DOHH2 (cell line): Measurements from ENCODE around the gene CHCHD6.

Experiments
- EZH2phosphoT487 ChIP-seq: fragments of 200-600 bp; sonication (generic); IDR thresholded peaks from 2 replicates; pipeline ENCODE4 v1.6.1; 2017; ENCODE audit warnings: borderline replicate concordance, mild to moderate bottlenecking, antibody characterized with exemption, low read length, moderate library complexity, mixed read lengths
- TF ChIP-seq, protein P1 (sequence below): fragments of 200-600 bp; sonication (generic); IDR thresholded peaks from one replicate; pipeline ENCODE4 v1.5.1; 2014; ENCODE audit warnings: antibody characterized with exemption, mild to moderate bottlenecking, low read depth, low read length; ENCODE audit not compliant: poor library complexity, severe bottlenecking

DNA sequence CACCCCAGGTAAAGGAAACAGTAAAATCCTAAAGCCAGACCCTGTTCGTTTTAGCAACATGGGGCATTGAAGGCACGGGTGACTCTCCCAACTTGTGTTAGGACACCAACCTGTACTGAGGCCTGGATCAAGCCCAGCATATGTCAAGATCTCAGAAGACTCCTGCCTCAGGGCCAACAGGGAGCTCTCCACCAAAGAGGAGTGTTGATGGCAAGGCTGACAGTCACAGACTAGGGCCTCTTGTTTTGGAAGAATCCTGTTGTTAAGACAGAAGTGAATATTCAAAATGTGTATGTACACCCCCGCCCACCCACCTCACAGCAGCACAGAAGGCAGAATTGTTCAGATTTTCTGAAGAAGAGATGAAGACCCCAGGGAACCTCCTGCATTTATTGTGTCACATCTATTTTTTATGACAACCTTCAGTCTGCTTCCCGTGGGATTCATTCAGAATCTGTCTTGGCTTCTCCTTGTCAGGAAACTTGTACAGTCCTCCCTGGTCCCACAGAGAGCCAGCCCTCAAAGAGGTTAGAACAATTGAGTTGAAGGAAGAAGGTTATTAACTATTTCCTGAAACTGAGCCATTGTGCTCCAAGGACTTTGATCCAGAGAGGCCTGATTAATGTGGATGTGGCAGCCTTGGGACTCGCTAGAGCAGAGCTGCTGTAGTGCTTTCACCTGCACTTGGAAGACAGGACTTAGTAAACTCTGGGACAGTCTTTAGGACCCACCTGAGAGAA, 217.2 kb downstream of the CHCHD6 start:
- TF ChIP-seq, protein P1, sequence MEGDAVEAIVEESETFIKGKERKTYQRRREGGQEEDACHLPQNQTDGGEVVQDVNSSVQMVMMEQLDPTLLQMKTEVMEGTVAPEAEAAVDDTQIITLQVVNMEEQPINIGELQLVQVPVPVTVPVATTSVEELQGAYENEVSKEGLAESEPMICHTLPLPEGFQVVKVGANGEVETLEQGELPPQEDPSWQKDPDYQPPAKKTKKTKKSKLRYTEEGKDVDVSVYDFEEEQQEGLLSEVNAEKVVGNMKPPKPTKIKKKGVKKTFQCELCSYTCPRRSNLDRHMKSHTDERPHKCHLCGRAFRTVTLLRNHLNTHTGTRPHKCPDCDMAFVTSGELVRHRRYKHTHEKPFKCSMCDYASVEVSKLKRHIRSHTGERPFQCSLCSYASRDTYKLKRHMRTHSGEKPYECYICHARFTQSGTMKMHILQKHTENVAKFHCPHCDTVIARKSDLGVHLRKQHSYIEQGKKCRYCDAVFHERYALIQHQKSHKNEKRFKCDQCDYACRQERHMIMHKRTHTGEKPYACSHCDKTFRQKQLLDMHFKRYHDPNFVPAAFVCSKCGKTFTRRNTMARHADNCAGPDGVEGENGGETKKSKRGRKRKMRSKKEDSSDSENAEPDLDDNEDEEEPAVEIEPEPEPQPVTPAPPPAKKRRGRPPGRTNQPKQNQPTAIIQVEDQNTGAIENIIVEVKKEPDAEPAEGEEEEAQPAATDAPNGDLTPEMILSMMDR: no peak
- TF ChIP-seq EZH2phosphoT487: no peak
